PC-3 (cell line): Measurements from ENCODE around the gene SKAP1. TPM values are rescaled to one million over a fixed set of nuclear protein-coding genes. Genes with fewer than 3 reads are reported as not detected.

Experiments
- ATAC-seq: fragments of 200-7000 bp; cut with Tn5 transposase; 2 replicates; pipeline ENCODE4 v1.9.1; 2020; ENCODE audit warnings: mild to moderate bottlenecking, moderate library complexity
- BruUV-seq: library from RNA; stranded (reverse); fragments of 400-500 nt; replicated peaks from 2 replicates; lab custom pipeline; 2021; lab: Mats Ljungman, UMichigan
- CTCF ChIA-PET: fragments of 300-600 bp; sonication (Branson Sonifier 250); formaldehyde crosslinking; loops from one replicate; lab custom pipeline; 2022; ENCODE audit warnings: antibody characterized with exemption; lab: Charles Lee
- POLR2A ChIA-PET: fragments of 300-600 bp; sonication (Branson Sonifier 250); formaldehyde crosslinking; loops from one replicate; lab custom pipeline; 2022; ENCODE audit warnings: antibody characterized with exemption; ENCODE audit not compliant: unreplicated experiment; lab: Charles Lee
- DNase-seq: peaks from one replicate; pipeline ENCODE4 v3.0.0-alpha.2; 2015
- H2AFZ ChIP-seq: fragments of 300-600 bp; sonication (generic); 2 replicates; pipeline ENCODE4 v1.6.0; 2016; ENCODE audit warnings: antibody characterized with exemption, low read length
- H3F3A ChIP-seq: fragments of 300-600 bp; sonication (generic); one replicate; pipeline ENCODE4 v1.6.0; 2017; ENCODE audit warnings: antibody characterized with exemption, low read length, control low read depth, mild to moderate bottlenecking; ENCODE audit not compliant: unreplicated experiment
- H3K27ac ChIP-seq: fragments of 300-600 bp; sonication (generic); 2 replicates; pipeline ENCODE4 v1.5.1; 2016; ENCODE audit warnings: mild to moderate bottlenecking, low read length
- H3K27me3 ChIP-seq: fragments of 300-600 bp; sonication (generic); 2 replicates; pipeline ENCODE4 v1.6.1; 2016; ENCODE audit warnings: low read length, mixed read lengths
- H3K36me3 ChIP-seq: fragments of 300-600 bp; sonication (generic); 2 replicates; pipeline ENCODE4 v1.6.1; 2016; ENCODE audit warnings: low read depth, mixed run types, low read length, mixed read lengths
- H3K4me1 ChIP-seq: fragments of 300-600 bp; sonication (generic); 2 replicates; pipeline ENCODE4 v1.5.1; 2016; ENCODE audit warnings: low read length; ENCODE audit not compliant: insufficient read depth
- H3K4me2 ChIP-seq: fragments of 300-600 bp; sonication (generic); 2 replicates; pipeline ENCODE4 v1.6.0; 2016; ENCODE audit warnings: low read length
- H3K4me3 ChIP-seq: fragments of 300-600 bp; sonication (generic); 2 replicates; pipeline ENCODE4 v1.5.1; 2016; ENCODE audit warnings: mild to moderate bottlenecking, low read length, mixed read lengths
- H3K79me2 ChIP-seq: fragments of 300-600 bp; sonication (generic); 2 replicates; pipeline ENCODE4 v1.6.1; 2017; ENCODE audit warnings: low read length, mixed read lengths
- H3K9ac ChIP-seq: fragments of 300-600 bp; sonication (generic); 2 replicates; pipeline ENCODE4 v1.6.0; 2016; ENCODE audit warnings: mild to moderate bottlenecking, low read length
- H3K9me2 ChIP-seq: fragments of 300-600 bp; sonication (generic); replicated peaks from 2 replicates; pipeline ENCODE4 v1.6.1; 2016; ENCODE audit warnings: mixed run types, low read length, mixed read lengths
- H3K9me3 ChIP-seq: fragments of 300-600 bp; sonication (generic); 2 replicates; pipeline ENCODE4 v1.6.1; 2016; ENCODE audit warnings: low read length, mixed read lengths
- H4K20me1 ChIP-seq: fragments of 300-600 bp; sonication (generic); 2 replicates; pipeline ENCODE4 v1.6.1; 2016; ENCODE audit warnings: low read length, mixed read lengths
- CTCF ChIP-seq: fragments of 300-600 bp; sonication (generic); conservative IDR thresholded peaks from 2 replicates; pipeline ENCODE4 v1.5.1; 2017; ENCODE audit warnings: antibody characterized with exemption, low read depth, mild to moderate bottlenecking, low read length
- EZH2 ChIP-seq: fragments of 300-600 bp; sonication (generic); IDR thresholded peaks from one replicate; pipeline ENCODE4 v1.6.1; 2017; ENCODE audit warnings: antibody characterized with exemption, mild to moderate bottlenecking, low read length; ENCODE audit not compliant: unreplicated experiment
- EZH2phosphoT487 ChIP-seq: fragments of 300-600 bp; sonication (generic); IDR thresholded peaks from 2 replicates; pipeline ENCODE4 v1.6.1; 2018; ENCODE audit warnings: mild to moderate bottlenecking, antibody characterized with exemption, low read length, borderline replicate concordance
- intact Hi-C: fragments of 100-400 bp; cut with micrococcal nuclease; formaldehyde crosslinking; loops from 2 replicates; pipeline ENCODE4 v1.9.0; 2023
- total RNA-seq: library from RNA; depleted of rRNA; stranded (reverse); fragments of >200 nt; gene quantifications from 2 replicates; pipeline ENCODE4 v1.2.3, GENCODE V29; 2014

The SKAP1 gene
- total RNA-seq, 1 experiment from 2014 or later = not detected

DNA sequence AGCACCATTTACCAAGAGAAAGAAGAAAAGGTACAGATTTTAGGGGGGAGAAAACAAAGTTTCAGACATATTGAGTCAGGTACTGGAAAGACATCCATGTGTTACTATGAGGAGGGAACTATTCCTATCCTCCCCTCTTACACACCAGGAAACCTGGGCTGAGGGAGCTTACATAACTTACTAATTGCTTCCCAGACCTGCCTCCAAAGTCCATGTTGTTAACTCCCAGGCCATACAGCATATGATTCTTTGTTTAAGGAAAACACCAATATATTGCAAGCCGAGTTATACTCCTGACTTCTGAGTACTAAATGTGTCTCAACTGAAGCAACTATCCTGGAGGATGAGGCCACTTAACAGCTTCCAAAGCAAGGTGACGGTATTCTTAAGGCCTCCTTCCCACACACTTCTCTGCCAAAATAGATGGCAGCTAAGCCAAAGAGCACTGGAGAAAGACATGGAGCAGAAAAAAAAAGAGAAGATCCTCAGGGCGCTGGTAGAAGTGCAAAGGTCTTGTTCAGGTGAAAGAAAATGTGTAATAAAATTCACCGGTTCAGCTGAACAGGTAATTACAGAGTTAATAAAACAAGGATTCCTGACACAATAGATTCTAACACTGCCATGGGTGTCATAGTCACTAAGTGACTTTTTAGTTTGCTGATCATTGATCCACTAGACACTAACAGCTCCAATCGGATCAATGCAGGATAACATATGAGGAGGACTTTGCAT lies 151.1 kb downstream of the SKAP1 start:
- H4K20me1 ChIP-seq = no peaks in the 10 kb centered on the region
- no peak overlapping the region for H3K4me2 ChIP-seq
- BruUV-seq = no TSS peak
- H3K36me3 ChIP-seq = no peaks in the 10 kb centered on the region
- ATAC-seq (no peak), DNase-seq (no peak)
- H3K9me2 ChIP-seq = no peaks in the 10 kb centered on the region
- no peak overlapping the region for H3K27ac ChIP-seq
- POLR2A ChIA-PET = no interaction called here
- H3K4me1 ChIP-seq = no peaks in the 10 kb centered on the region
- H3F3A ChIP-seq = no peaks in the 10 kb centered on the region
- TF ChIP-seq EZH2phosphoT487 (no peak), CTCF (no peak), EZH2 (no peak)
- H3K79me2 ChIP-seq = no peaks in the 10 kb centered on the region
- H3K27me3 ChIP-seq = peaks cover 3% of the 10 kb centered on the region; the same call in 1 of the 2 replicates
- no peak overlapping the region for H3K4me3 ChIP-seq
- intact Hi-C loops = no loop called here
- CTCF ChIA-PET = no interaction called here
- no peak overlapping the region for H2AFZ ChIP-seq
- H3K9me3 ChIP-seq = no peaks in the 10 kb centered on the region
- no peak overlapping the region for H3K9ac ChIP-seq

- TF ChIP-seq EZH2 = no peak
- no peak for TF ChIP-seq CTCF
- no peak for TF ChIP-seq EZH2phosphoT487
- Histone ChIP-seq H3K4me3 (no peak overlapping the region), H3K9me3 (no peaks in the 10 kb centered on the region), H3K9ac (no peak overlapping the region), H4K20me1 (no peaks in the 10 kb centered on the region), H2AFZ (no peak overlapping the region), H3K79me2 (no peaks in the 10 kb centered on the region), H3K9me2 (no peaks in the 10 kb centered on the region), H3K27ac (no peak overlapping the region), H3K27me3 (peaks cover 3% of the 10 kb centered on the region; the same call in 1 of the 2 replicates), H3K36me3 (no peaks in the 10 kb centered on the region), H3F3A (no peaks in the 10 kb centered on the region), H3K4me2 (no peak overlapping the region), H3K4me1 (no peaks in the 10 kb centered on the region)
- intact Hi-C loops = no loop called here
- no TSS peak for BruUV-seq
- no peak for ATAC-seq
- no peak for DNase-seq
- ChIA-PET CTCF (no interaction called here), POLR2A (no interaction called here)
Measured at GRCh38 chr17:48276776-48277175, 153.2 kb downstream of the SKAP1 start.

GRCh38 chr17:48270899-48271298 lies 159.1 kb downstream of the SKAP1 start:
- BruUV-seq = no TSS peak
- POLR2A ChIA-PET = no interaction called here
- DNase-seq (no peak), ATAC-seq (no peak; the same call in 1 of the 2 replicates)
- H3K4me1 ChIP-seq = peaks cover 4% of the 10 kb centered on the region
- H3K27ac ChIP-seq = no peak overlapping the region
- H3K4me3 ChIP-seq = no peak overlapping the region
- no peaks in the 10 kb centered on the region for H3K79me2 ChIP-seq
- H3K4me2 ChIP-seq = no peak overlapping the region
- H2AFZ ChIP-seq = no peak overlapping the region
- no peak overlapping the region for H3K9ac ChIP-seq
- no peaks in the 10 kb centered on the region for H4K20me1 ChIP-seq
- CTCF ChIA-PET = interaction anchor here (1.2 kb wide), 1 partner anchor 8 kb away, joined by 9 read pairs; no protein-coding TSS in a partner anchor
- H3K9me2 ChIP-seq = no peaks in the 10 kb centered on the region
- intact Hi-C loops = no loop called here
- no peaks in the 10 kb centered on the region for H3K9me3 ChIP-seq
- no peaks in the 10 kb centered on the region for H3K27me3 ChIP-seq
- TF ChIP-seq EZH2phosphoT487 (no peak), CTCF (no peak), EZH2 (no peak)
- no peaks in the 10 kb centered on the region for H3F3A ChIP-seq
- no peaks in the 10 kb centered on the region for H3K36me3 ChIP-seq
